Cardiac fibroblast (primary cell): Measurements from ENCODE around the gene DCST2.
A peak's percentile ranks its signal among the peaks of the same experiment; 100 is the strongest.

Experiments
- DNase-seq, 2 donors: peaks; one replicate each; pipeline versions ENCODE4 v3.0.0 to v3.0.0-alpha.2; 2010; ENCODE audit warnings: low read depth in 2 of 2
- H3K4me3 ChIP-seq, 2 donors: replicated peaks in 1 of 2; 1 replicate in 1 of 2; 2 replicates in 1 of 2; pipeline ENCODE4 v1.5.1; 2011; ENCODE audit warnings: low read depth in 2 of 2, low read length in 2 of 2, mild to moderate bottlenecking in 2 of 2, moderate library complexity in 1 of 2
- CTCF ChIP-seq: IDR thresholded peaks from one replicate; pipeline ENCODE4 v1.5.1; 2011; ENCODE audit warnings: low read depth, mild to moderate bottlenecking, low read length, inconsistent platforms

Gene DCST2

GRCh38 chr1:155070158-155070621 is 36.6 kb upstream of the DCST2 start:
- TF ChIP-seq CTCF = no peak
- no peak overlapping the region for H3K4me3 ChIP-seq
- DNase-seq = no peak

GRCh38 chr1:155069551-155070157 is 36.1 kb upstream of the DCST2 start:
- DNase-seq = no peak
- no peak overlapping the region for H3K4me3 ChIP-seq
- TF ChIP-seq CTCF = no peak

GRCh38 chr1:155068599-155068998 is 35.0 kb upstream of the DCST2 start:
- no peak for TF ChIP-seq CTCF
- no peak for DNase-seq
- H3K4me3 ChIP-seq = no peak overlapping the region

- H3K4me3 ChIP-seq = no peak overlapping the region
- no peak for DNase-seq
- no peak for TF ChIP-seq CTCF
Measured at GRCh38 chr1:155066777-155067176, 33.2 kb upstream of the DCST2 start.

GRCh38 chr1:155064832-155065429 is 31.4 kb upstream of the DCST2 start:
- H3K4me3 ChIP-seq = no peak overlapping the region
- DNase-seq = no peak
- no peak for TF ChIP-seq CTCF

- DNase-seq = peak in 1 of 2 donors; percentile 25
- no peak for TF ChIP-seq CTCF
- peak overlapping the region; percentile 89 to 96 for H3K4me3 ChIP-seq
Measured at GRCh38 chr1:155064111-155064831, 30.7 kb upstream of the DCST2 start.
